ENCODE measurements around the gene HYKK. TPM values are rescaled to one million over a fixed set of nuclear protein-coding genes. Genes with fewer than 3 reads are reported as not detected.

HYKK gene
- total and polyA plus RNA-seq, 9 of the 15 experiments (the other 6 are each of a cell fraction or from before 2014, with no cell fraction given): 1.9 to 6.1 (median 4.3) TPM

DNA sequence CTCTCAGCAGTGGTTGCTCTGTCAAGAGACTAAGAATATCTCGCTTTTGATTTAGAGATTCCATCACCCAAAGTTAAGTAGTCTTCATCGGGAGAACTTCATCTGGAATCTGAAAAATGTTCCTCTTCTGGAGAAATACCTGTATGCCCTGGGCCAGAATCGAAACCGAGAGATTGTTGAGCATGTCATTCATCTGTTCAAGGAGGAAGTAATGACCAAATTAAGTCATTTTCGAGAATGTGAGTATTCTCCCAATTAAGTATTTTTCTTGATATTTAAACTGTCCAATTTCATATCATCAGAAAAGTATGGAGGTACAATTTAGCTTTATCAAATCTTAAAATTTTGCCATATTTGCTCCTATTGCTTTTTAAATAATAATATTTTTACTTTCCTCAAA lies 19.9 kb downstream of the HYKK start:
- BruUV-seq (replicated peaks): no TSS peak
- Histone ChIP-seq H3K9ac (ENCODE audit: insufficient read depth in 1 of 2, low read depth in 2 of 2, low read length in 2 of 2) (no peak overlapping the region), H3K9me1 (ENCODE audit: control insufficient read depth, insufficient read depth, low read length) (no peaks in the 10 kb centered on the region), H4K20me1 (replicated peaks; ENCODE audit: control insufficient read depth, insufficient read depth, low read length) (no peaks in the 10 kb centered on the region), H3K4me2 (ENCODE audit: insufficient read depth, low read length) (no peak overlapping the region), H3K36me3 (ENCODE audit: control insufficient read depth, insufficient read depth, low read length) (no peaks in the 10 kb centered on the region), H3K9me3 (replicated peaks; ENCODE audit: control insufficient read depth, insufficient read depth, low read depth, low read length) (0 out of 2 replicates have a peak, but pooled peaks cover 6% of the 10 kb centered on the region), H3K27ac (ENCODE audit: extremely low read depth, low read depth, low read length) (no peak overlapping the region), H3K27me3 (ENCODE audit: control insufficient read depth in 2 of 2, insufficient read depth in 2 of 2, low read length in 2 of 2) (no peaks in the 10 kb centered on the region), H3K4me3 (no peak overlapping the region), H3K4me1 (replicated peaks in 1 of 2; ENCODE audit: control insufficient read depth in 2 of 2, insufficient read depth in 2 of 2, low read length in 2 of 2) (no peaks in the 10 kb centered on the region; a peak in 1 of 5 replicates), H2AFZ (ENCODE audit: low read depth, low read length) (no peak overlapping the region), H3K79me2 (ENCODE audit: control insufficient read depth, insufficient read depth, low read length) (no peaks in the 10 kb centered on the region)
- no peak for ATAC-seq
- in situ Hi-C loops (cut with MboI): no loop called here
- TF ChIP-seq ZNF512 (tag; IDR thresholded peaks at IDR 0.05): no peak
- no peak for TF ChIP-seq E2F6 (IDR thresholded peaks at IDR 0.05; ENCODE audit: borderline replicate concordance in 1 of 2, extremely low read depth in 1 of 2, insufficient read depth in 1 of 2, insufficient read length in 1 of 2, low read depth in 1 of 2, low read length in 1 of 2, poor library complexity in 1 of 2, severe bottlenecking in 1 of 2)
- no peak for TF ChIP-seq ZEB2 (IDR thresholded peaks at IDR 0.05)
- no peak for TF ChIP-seq HNRNPUL1 (IDR thresholded peaks at IDR 0.05; ENCODE audit: low read length)
- TF ChIP-seq ATF1 (CRISPR knock-in tag; IDR thresholded peaks at IDR 0.05): no peak
- TF ChIP-seq ATF1 (tag; IDR thresholded peaks at IDR 0.05): no peak
- peak; percentile 69 for TF ChIP-seq PKNOX1 (IDR thresholded peaks at IDR 0.05)
- TF ChIP-seq MIER1 (IDR thresholded peaks at IDR 0.05; ENCODE audit: low read depth): no peak
- TF ChIP-seq, protein P1, sequence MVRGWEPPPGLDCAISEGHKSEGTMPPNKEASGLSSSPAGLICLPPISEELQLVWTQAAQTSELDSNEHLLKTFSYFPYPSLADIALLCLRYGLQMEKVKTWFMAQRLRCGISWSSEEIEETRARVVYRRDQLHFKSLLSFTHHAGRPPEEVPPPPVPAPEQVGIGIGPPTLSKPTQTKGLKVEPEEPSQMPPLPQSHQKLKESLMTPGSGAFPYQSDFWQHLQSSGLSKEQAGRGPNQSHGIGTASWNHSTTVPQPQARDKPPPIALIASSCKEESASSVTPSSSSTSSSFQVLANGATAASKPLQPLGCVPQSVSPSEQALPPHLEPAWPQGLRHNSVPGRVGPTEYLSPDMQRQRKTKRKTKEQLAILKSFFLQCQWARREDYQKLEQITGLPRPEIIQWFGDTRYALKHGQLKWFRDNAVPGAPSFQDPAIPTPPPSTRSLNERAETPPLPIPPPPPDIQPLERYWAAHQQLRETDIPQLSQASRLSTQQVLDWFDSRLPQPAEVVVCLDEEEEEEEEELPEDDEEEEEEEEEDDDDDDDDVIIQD (CRISPR knock-in tag; IDR thresholded peaks at IDR 0.05): no peak
- TF ChIP-seq ZNF766 (CRISPR knock-in tag; conservative IDR thresholded peaks at IDR 0.05): no peak
- no peak for TF ChIP-seq ZNF12 (CRISPR knock-in tag; IDR thresholded peaks at IDR 0.05)
- no peak for TF ChIP-seq KLF10 (CRISPR knock-in tag; IDR thresholded peaks at IDR 0.05)
- TF ChIP-seq CTCFL (IDR thresholded peaks at IDR 0.05; ENCODE audit: borderline replicate concordance, insufficient read depth, low read depth, low read length, poor library complexity, severe bottlenecking): no peak
- peak in 1 of 2 experiments; percentile 94; a peak in 1 of 4 replicates for TF ChIP-seq SRF (CRISPR knock-in tag; IDR thresholded peaks at IDR 0.05)
- TF ChIP-seq ZNF384 (IDR thresholded peaks at IDR 0.05; ENCODE audit: low read depth, low read length): 0 out of 2 replicates have a peak, but pooled peaks have one; percentile 17
- DNase-seq (ENCODE audit: extremely low read depth in 1 of 4, low spot score in 3 of 4): no peak
- WGBS (ENCODE audit: insufficient coverage, low coverage, missing lambda C conversion rate): 18% methylated on average over 5 of the region's 5 CpGs
- ChIA-PET POLR2A (no interaction called here), CTCF (ENCODE audit: low intra/inter-chr PET ratio) (no interaction called here)
- FAIRE-seq: no peak
- intact Hi-C loops (cut with micrococcal nuclease): no loop called here
